Liver (tissue), 9 donors: ENCODE data around the gene CEP89. TPM values are rescaled to one million over a fixed set of nuclear protein-coding genes. Genes with fewer than 3 reads are reported as not detected.

Experiments used
- DNase-seq: peaks from one replicate; pipeline ENCODE4 v3.0.0-alpha.2; 2017; ENCODE audit warnings: low spot score
- H3K27ac ChIP-seq, 2 donors: one replicate each; pipeline ENCODE4 v1.7.0; 2013; ENCODE audit warnings: inconsistent platforms in 2 of 2, low read length in 2 of 2, control low read depth in 1 of 2, low read depth in 1 of 2, mild to moderate bottlenecking in 1 of 2
- H3K27me3 ChIP-seq, 4 donors: one replicate each; pipeline versions ENCODE4 v1.6.1 to v1.7.0; 2013; ENCODE audit warnings: low read length in 3 of 4, inconsistent platforms in 1 of 4, mild to moderate bottlenecking in 1 of 4, moderate library complexity in 1 of 4; ENCODE audit not compliant: control insufficient read depth in 4 of 4, insufficient read depth in 4 of 4
- H3K36me3 ChIP-seq, 4 donors: one replicate each; pipeline versions ENCODE4 v1.6.1 to v1.7.0; 2013; ENCODE audit warnings: low read length in 3 of 4, mild to moderate bottlenecking in 3 of 4, low read depth in 1 of 4, moderate library complexity in 1 of 4; ENCODE audit not compliant: control insufficient read depth in 4 of 4, insufficient read depth in 3 of 4
- H3K4me1 ChIP-seq, 4 donors: one replicate each; pipeline versions ENCODE4 v1.6.1 to v1.7.0; 2013; ENCODE audit warnings: low read length in 3 of 4, mild to moderate bottlenecking in 3 of 4, moderate library complexity in 1 of 4; ENCODE audit not compliant: control insufficient read depth in 4 of 4, insufficient read depth in 4 of 4
- H3K4me3 ChIP-seq, 3 donors: one replicate each; pipeline versions ENCODE4 v1.6.1 to v1.7.0; 2013; ENCODE audit warnings: low read length in 3 of 3, control low read depth in 1 of 3, low read depth in 1 of 3, mild to moderate bottlenecking in 1 of 3
- H3K9ac ChIP-seq, 2 donors: one replicate each; pipeline ENCODE4 v1.7.0; 2013; ENCODE audit warnings: low read length in 2 of 2, mild to moderate bottlenecking in 2 of 2, moderate library complexity in 2 of 2, control low read depth in 1 of 2, low read depth in 1 of 2
- H3K9me3 ChIP-seq, 4 donors: one replicate each; pipeline versions ENCODE4 v1.6.1 to v1.7.0; 2013; ENCODE audit warnings: low read length in 3 of 4; ENCODE audit not compliant: control insufficient read depth in 4 of 4
- ATF3 ChIP-seq: IDR thresholded peaks from 2 replicates; pipeline ENCODE4 v1.6.1; 2016; ENCODE audit warnings: antibody characterized with exemption
- CTCF ChIP-seq: fragments of 150-350 bp; IDR thresholded peaks from 2 replicates; pipeline ENCODE4 v1.5.1; 2017; ENCODE audit warnings: improper control_type of control experiment, low read depth, low read length; ENCODE audit not compliant: missing input control
- EGR1 ChIP-seq, 2 donors: IDR thresholded peaks; 2 replicates each; pipeline ENCODE4 v1.6.1; 2016 to 2018; ENCODE audit warnings: antibody characterized with exemption in 2 of 2, low read depth in 2 of 2
- FOXA2 ChIP-seq: IDR thresholded peaks from 2 replicates; pipeline ENCODE4 v1.6.1; 2016; ENCODE audit warnings: antibody characterized with exemption
- GABPA ChIP-seq, 2 donors: IDR thresholded peaks in 1 of 2; conservative IDR thresholded peaks in 1 of 2; 2 replicates each; pipeline ENCODE4 v1.6.1; 2016; ENCODE audit warnings: antibody characterized with exemption in 2 of 2, mild to moderate bottlenecking in 1 of 2, moderate library complexity in 1 of 2
- HNF4A ChIP-seq, 2 donors: conservative IDR thresholded peaks; 2 replicates each; pipeline ENCODE4 v1.6.1; 2016; ENCODE audit warnings: antibody characterized with exemption in 2 of 2, mild to moderate bottlenecking in 2 of 2
- HNF4G ChIP-seq: IDR thresholded peaks from 2 replicates; pipeline ENCODE4 v1.6.1; 2016; ENCODE audit warnings: antibody characterized with exemption
- JUND ChIP-seq, 2 donors: IDR thresholded peaks; 2 replicates each; pipeline ENCODE4 v1.6.1; 2016; ENCODE audit warnings: antibody characterized with exemption in 2 of 2
- MAX ChIP-seq: IDR thresholded peaks from 2 replicates; pipeline ENCODE4 v1.6.1; 2016; ENCODE audit warnings: antibody characterized with exemption
- RAD21 ChIP-seq, 2 donors: IDR thresholded peaks; 2 replicates each; pipeline ENCODE4 v1.6.1; 2016; ENCODE audit warnings: antibody characterized with exemption in 2 of 2, mild to moderate bottlenecking in 2 of 2
- REST ChIP-seq: IDR thresholded peaks from 2 replicates; pipeline ENCODE4 v1.6.1; 2016; ENCODE audit warnings: antibody characterized with exemption, mild to moderate bottlenecking
- RXRA ChIP-seq, 2 donors: IDR thresholded peaks; 2 replicates each; pipeline ENCODE4 v1.6.1; 2017 to 2018; ENCODE audit warnings: antibody characterized with exemption in 2 of 2, mild to moderate bottlenecking in 1 of 2
- SP1 ChIP-seq: IDR thresholded peaks from 2 replicates; pipeline ENCODE4 v1.6.1; 2018; ENCODE audit warnings: antibody characterized with exemption, mild to moderate bottlenecking
- TAF1 ChIP-seq: conservative IDR thresholded peaks from 2 replicates; pipeline ENCODE4 v1.6.1; 2016; ENCODE audit warnings: antibody characterized with exemption, mild to moderate bottlenecking
- YY1 ChIP-seq: IDR thresholded peaks from 2 replicates; pipeline ENCODE4 v1.6.1; 2016; ENCODE audit warnings: antibody characterized with exemption, mild to moderate bottlenecking
- ZBTB33 ChIP-seq: IDR thresholded peaks from 2 replicates; pipeline ENCODE4 v1.6.1; 2016; ENCODE audit warnings: antibody characterized with exemption
- WGBS: extraction: QIAGEN DNeasy Blood & Tissue Kit; methylation state at CpG from one replicate; pipeline ENCODE4 v1.1.7; 2013; 5-methylcytosine and 5-hydroxymethylcytosine counted together
- polyA plus RNA-seq, 2 donors: library from polyadenylated mRNA; stranded (reverse) in 1 of 2; unstranded in 1 of 2; fragments of 200-250 nt in 1 of 2; fragments of >200 nt in 1 of 2; fragmentation: Nextera tagmentation in 1 of 2; extraction: Ambion mirVana in 1 of 2; gene quantifications; one replicate each; pipeline versions ENCODE4 v1.2.1 to v1.2.3, GENCODE V29; 2013 to 2015
- total RNA-seq, 2 donors: library from RNA; depleted of rRNA; stranded (reverse); fragments of >200 nt; gene quantifications; one replicate each; pipeline ENCODE4 v1.2.3, GENCODE V29; 2014
- donor health status: healthy.
- donor health status: healthy.
- donor health status: healthy.
- donor health status: healthy.
- donor health status: healthy.

Gene CEP89
- total and polyA plus RNA-seq, 4 donors = 2.0 to 2.9 (median 2.4) TPM

- 95% methylated on average over 8 of the region's 8 CpGs for WGBS
- H3K27me3 ChIP-seq = no peaks in the 10 kb centered on the region
- H3K4me3 ChIP-seq = no peak overlapping the region
- peaks cover 0 to 3% (median 0%) of the 10 kb centered on the region in 4 donors for H3K4me1 ChIP-seq
- TF ChIP-seq HNF4G (no peak), FOXA2 (no peak), HNF4A (conservative IDR thresholded peaks at IDR 0.05) (no peak), REST (no peak), JUND (IDR thresholded peaks at IDR 0.05) (no peak), CTCF (no peak), YY1 (no peak), ATF3 (no peak), GABPA (IDR thresholded peaks at IDR 0.05 in 1 of 2, conservative IDR thresholded peaks at IDR 0.05 in 1 of 2) (no peak), EGR1 (IDR thresholded peaks at IDR 0.05; ENCODE audit: low read depth in 2 of 2) (no peak), MAX (no peak), RAD21 (IDR thresholded peaks at IDR 0.05) (no peak), TAF1 (no peak), RXRA (IDR thresholded peaks at IDR 0.05) (no peak), ZBTB33 (no peak), SP1 (no peak)
- DNase-seq = no peak
- H3K9ac ChIP-seq = no peak overlapping the region
- H3K9me3 ChIP-seq = no peaks in the 10 kb centered on the region
- H3K36me3 ChIP-seq = no peaks in the 10 kb centered on the region
- H3K27ac ChIP-seq = no peak overlapping the region
These were observed 92.0 kb downstream of the CEP89 start for GRCh38 chr19:32879741-32880140.

GRCh38 chr19:32878988-32879387 is 92.8 kb downstream of the CEP89 start:
- H3K27me3 ChIP-seq = no peaks in the 10 kb centered on the region
- TF ChIP-seq FOXA2 = no peak
- TF ChIP-seq ZBTB33 = no peak
- TF ChIP-seq GABPA (IDR thresholded peaks at IDR 0.05 in 1 of 2, conservative IDR thresholded peaks at IDR 0.05 in 1 of 2) = no peak
- TF ChIP-seq HNF4A (conservative IDR thresholded peaks at IDR 0.05) = no peak
- peaks cover 0 to 3% (median 0%) of the 10 kb centered on the region in 4 donors for H3K4me1 ChIP-seq
- no peak for DNase-seq
- WGBS = 98% methylated on average over 12 of the region's 12 CpGs
- no peak overlapping the region for H3K4me3 ChIP-seq
- no peak overlapping the region for H3K9ac ChIP-seq
- no peaks in the 10 kb centered on the region for H3K9me3 ChIP-seq
- H3K27ac ChIP-seq = no peak overlapping the region
- H3K36me3 ChIP-seq = no peaks in the 10 kb centered on the region
